ENCODE data around the gene PIAS1. TPM values are rescaled to one million over a fixed set of nuclear protein-coding genes. Genes with fewer than 3 reads are reported as not detected.

The PIAS1 gene
- total RNA-seq, 1 donor, result 39.0 TPM

- TF ChIP-seq CTCF (IDR thresholded peaks at IDR 0.05; ENCODE audit: insufficient read depth, low read length), result no peak
- no peak overlapping the region for H3K4me3 ChIP-seq (ENCODE audit: low read depth, low read length)
- no peak for DNase-seq (ENCODE audit: low read depth)
Observed at GRCh38 chr15:68096099-68096498, 42.0 kb downstream of the PIAS1 start.

DNA sequence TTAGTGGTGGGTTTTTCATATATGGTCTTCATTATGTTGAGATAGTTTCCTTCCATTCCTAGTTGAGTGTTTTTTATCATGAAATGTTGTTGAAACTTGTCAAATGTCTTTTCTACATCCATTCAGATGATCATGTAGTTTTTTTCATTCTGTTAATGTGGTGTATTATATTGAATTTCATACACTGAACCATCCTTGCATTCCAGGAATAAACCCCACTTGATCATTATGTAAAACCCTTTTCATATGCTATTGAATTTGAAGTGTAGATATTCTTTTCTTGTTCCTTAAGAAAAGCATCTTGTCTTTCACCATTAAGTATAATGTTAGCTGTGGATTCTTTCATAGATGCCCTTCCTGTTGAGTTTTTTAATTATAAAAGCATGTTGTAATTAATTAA, 42.9 kb downstream of the PIAS1 start:
- TF ChIP-seq CTCF (IDR thresholded peaks at IDR 0.05; ENCODE audit: insufficient read depth, low read length), result no peak
- peak; percentile 11 for DNase-seq (ENCODE audit: low read depth)
- no peak overlapping the region for H3K4me3 ChIP-seq (ENCODE audit: low read depth, low read length)

DNA sequence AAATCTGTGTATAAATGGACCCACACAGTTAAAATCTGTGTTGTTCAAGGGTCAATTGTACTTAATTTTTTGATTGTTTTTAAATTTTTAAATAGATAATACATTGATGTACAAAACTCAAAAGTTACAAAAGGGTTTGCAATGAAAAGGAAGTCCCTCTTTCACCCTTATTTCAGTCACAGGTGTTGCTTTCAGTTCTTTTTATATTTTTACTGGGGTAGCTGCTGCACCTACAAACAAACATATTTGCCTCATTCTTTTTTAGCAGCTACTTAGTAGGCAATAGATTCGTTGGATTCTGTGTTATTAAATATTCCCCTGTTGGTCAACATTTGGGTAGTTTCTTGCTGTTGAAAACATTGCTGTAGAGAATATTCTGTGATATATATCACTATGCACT, 44.4 kb downstream of the PIAS1 start:
- no peak overlapping the region for H3K4me3 ChIP-seq (ENCODE audit: low read depth, low read length)
- TF ChIP-seq CTCF (IDR thresholded peaks at IDR 0.05; ENCODE audit: insufficient read depth, low read length), result no peak
- no peak for DNase-seq (ENCODE audit: low read depth)

DNA sequence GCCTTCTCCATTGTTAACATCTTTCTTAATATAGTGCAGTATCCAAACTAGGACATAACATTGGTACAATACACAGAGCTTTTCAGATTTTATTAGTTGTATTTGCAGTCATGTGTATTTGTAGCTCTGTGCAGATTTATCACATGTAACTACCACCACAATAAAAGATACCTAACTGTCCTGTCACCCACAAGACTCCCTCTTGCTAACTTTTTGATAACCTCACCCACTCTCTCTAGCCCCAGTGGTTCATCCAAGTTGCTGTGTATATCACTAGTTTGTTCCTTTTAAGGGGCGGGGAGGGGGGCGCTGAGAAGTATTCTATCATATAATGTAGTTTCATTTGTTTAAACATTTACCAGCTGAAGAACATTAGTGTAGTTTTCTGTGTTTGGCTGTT, 46.1 kb downstream of the PIAS1 start:
- TF ChIP-seq CTCF (IDR thresholded peaks at IDR 0.05; ENCODE audit: insufficient read depth, low read length), result no peak
- DNase-seq (ENCODE audit: low read depth), result no peak
- no peak overlapping the region for H3K4me3 ChIP-seq (ENCODE audit: low read depth, low read length)

DNA sequence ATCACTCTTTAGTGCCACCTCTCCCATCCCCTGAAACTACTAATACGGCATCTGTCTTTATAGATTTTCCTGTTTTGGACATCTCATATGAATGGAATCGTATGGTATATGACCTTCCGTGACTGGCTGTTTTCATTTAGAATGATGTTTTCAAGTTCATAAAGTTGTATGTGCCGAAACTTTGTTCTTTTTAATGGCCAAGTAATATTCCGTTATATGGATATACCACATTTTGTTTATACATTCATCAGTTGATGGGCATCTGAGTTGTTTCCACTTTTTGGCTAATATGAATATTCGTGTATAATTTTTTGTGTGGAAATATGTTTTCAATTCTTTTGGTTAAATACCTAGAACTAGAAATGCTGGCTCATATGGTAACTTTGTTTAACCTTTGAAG, 49.5 kb downstream of the PIAS1 start:
- TF ChIP-seq CTCF (IDR thresholded peaks at IDR 0.05; ENCODE audit: insufficient read depth, low read length), result no peak
- no peak for DNase-seq (ENCODE audit: low read depth)

DNA sequence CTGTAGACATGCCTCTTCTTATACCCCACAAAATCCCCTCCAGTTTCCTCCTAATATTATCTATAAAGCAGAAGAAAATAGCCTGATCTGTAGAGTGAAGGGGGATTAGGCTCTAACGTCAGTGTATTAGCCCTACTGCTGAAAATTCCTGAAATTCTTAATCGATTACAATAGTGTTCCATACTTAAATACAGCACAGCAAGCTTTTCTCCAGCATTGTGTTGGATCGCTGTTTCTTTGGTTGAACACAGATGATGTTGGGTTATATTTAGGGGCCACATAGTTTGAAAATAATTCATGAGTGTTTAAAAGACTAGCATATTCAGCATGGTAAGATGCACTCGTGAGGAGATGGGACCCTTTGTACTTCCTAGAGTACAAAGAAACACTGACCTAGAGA, 52.5 kb downstream of the PIAS1 start:
- H3K4me3 ChIP-seq (ENCODE audit: low read depth, low read length), result no peak overlapping the region
- TF ChIP-seq CTCF (IDR thresholded peaks at IDR 0.05; ENCODE audit: insufficient read depth, low read length), result no peak

More for the DNA sequence above, 49.5 kb downstream of the PIAS1 start:
- H3K4me3 ChIP-seq (ENCODE audit: low read depth, low read length), result no peak overlapping the region

GRCh38 chr15:68107142-68107541, 53.0 kb downstream of the PIAS1 start:
- DNase-seq (ENCODE audit: low read depth), result no peak

More for the DNA sequence above, 52.5 kb downstream of the PIAS1 start:
- peak; percentile 40 for DNase-seq (ENCODE audit: low read depth)

More at GRCh38 chr15:68107142-68107541, 53.0 kb downstream of the PIAS1 start:
- no peak for TF ChIP-seq CTCF (IDR thresholded peaks at IDR 0.05; ENCODE audit: insufficient read depth, low read length)
- H3K4me3 ChIP-seq (ENCODE audit: low read depth, low read length), result no peak overlapping the region

All from fibroblast of the aortic adventitia (primary cell).